Measurements from ENCODE around the gene DCN.

Gene DCN

DNA sequence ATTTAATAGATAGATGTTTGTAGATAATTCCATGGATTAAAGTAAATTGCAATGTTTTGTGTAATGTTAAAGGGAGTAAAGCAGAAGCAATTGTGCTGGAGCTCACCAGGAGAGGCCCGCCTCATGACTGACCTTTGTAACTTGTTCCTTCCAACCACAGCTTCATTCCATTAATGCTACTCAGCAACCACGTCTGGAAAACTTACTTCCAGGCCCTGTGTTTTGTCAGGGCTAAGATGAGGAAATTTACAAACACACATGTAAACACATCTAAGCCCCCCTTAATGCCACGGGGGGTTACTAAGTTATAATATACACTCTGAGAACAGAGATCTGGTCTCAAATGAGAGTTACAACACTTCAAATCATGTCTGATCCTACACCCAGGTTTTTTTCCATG, 83.7 kb downstream of the DCN start:
- no peak for DNase-seq

DNA sequence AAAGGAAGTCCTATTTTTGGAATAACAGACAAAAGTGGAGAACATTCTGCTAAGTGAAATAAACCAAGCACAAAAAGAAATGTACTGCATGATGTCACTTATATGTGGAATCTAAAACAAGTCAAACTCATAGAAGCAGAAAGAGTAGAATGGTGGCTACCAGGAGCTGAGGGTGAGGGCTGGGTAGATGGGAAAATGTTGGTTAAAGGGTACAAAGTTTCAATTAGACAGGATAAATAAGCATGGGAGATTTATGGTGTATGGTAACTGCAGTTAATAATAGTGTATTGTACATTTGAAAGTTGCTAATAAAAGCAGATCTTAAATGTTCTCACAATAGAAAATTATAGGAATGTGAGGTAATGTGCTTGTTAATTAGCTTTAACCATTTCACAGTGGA, 84.2 kb downstream of the DCN start:
- DNase-seq = no peak

GRCh38 chr12:91094957-91095356, 87.7 kb downstream of the DCN start:
- DNase-seq = no peak

DNA sequence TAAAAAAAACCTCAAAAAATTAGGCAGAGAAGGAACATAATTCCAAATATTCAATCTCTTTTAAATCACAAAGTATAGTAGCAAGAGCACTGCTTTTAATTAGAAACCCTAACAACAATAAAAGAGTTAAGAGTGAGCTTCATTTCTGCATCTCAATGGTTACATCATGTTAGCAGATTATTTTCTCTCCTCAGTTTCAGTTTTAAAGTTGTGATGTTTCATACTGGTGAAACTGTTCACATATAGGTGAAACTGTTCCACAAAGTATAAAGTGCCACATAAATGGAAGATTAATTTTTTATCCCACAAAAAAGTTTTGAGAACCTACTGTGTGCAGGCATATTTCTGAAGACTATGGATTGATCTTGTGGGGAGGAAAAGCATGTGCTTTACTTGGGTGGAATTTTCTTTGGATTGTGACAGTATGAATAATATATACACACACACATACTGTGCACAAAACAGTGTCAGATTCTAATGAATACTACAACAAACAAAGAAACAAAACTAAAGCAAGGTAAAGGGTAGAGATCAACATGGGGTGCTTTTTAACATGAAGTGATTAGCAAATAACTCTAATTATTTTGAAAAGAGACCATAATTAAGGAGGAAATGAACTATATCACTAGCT, 88.5 kb downstream of the DCN start:
- DNase-seq = no peak

GRCh38 chr12:91093341-91093740, 89.3 kb downstream of the DCN start:
- DNase-seq = no peak

- no peak for DNase-seq
Measured at GRCh38 chr12:91091916-91092715, 90.5 kb downstream of the DCN start.

Data from AML-193 (cell line).